Epithelial cell of proximal tubule (primary cell): ENCODE measurements around the gene SFI1. TPM values are rescaled to one million over a fixed set of nuclear protein-coding genes. Genes with fewer than 3 reads are reported as not detected.
"Not testable (repeated sequence)": the region's sequence is repeated elsewhere in the genome, so short reads cannot be mapped to it uniquely, and the experiment has no call there.

Source experiments
- DNase-seq: peaks from one replicate; pipeline ENCODE4 v3.0.0-alpha.2; 2011; ENCODE audit warnings: low read depth
- H3K4me3 ChIP-seq: 2 replicates; pipeline ENCODE4 v1.5.1; 2011; ENCODE audit warnings: low read depth, mild to moderate bottlenecking, low read length
- total RNA-seq: library from RNA; depleted of rRNA; stranded (reverse); fragments of >200 nt; gene quantifications from 2 replicates; pipeline ENCODE4 v1.2.3, GENCODE V29; 2015
- TF ChIP-seq, protein P1 (sequence below): conservative IDR thresholded peaks from 2 replicates; pipeline ENCODE4 v1.5.1; 2012; ENCODE audit warnings: low read depth, mild to moderate bottlenecking, low read length

The SFI1 gene
- total RNA-seq, 1 donor from 2014 or later: 26.0 TPM

DNA sequence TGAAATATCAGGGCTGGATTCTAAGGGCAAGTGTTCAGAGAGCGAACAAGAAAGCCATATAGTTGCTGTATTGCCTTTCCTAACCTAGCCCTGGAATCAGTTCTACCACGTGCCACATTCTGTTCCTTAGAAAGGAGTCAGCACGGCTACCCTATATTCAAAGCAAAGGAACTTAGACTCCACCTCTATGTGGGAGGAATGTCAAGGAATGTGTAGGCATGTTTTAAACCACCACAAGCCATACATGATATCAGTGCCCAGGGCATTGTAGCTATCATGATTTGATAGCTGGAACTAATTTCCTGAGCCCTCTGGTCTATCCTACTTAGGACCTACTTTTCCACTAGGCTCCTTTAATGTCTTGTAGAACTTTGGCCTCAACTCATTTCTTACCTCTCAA is 4.2 kb upstream of the SFI1 start:
- TF ChIP-seq, protein P1, sequence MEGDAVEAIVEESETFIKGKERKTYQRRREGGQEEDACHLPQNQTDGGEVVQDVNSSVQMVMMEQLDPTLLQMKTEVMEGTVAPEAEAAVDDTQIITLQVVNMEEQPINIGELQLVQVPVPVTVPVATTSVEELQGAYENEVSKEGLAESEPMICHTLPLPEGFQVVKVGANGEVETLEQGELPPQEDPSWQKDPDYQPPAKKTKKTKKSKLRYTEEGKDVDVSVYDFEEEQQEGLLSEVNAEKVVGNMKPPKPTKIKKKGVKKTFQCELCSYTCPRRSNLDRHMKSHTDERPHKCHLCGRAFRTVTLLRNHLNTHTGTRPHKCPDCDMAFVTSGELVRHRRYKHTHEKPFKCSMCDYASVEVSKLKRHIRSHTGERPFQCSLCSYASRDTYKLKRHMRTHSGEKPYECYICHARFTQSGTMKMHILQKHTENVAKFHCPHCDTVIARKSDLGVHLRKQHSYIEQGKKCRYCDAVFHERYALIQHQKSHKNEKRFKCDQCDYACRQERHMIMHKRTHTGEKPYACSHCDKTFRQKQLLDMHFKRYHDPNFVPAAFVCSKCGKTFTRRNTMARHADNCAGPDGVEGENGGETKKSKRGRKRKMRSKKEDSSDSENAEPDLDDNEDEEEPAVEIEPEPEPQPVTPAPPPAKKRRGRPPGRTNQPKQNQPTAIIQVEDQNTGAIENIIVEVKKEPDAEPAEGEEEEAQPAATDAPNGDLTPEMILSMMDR: no peak
- no peak overlapping the region for H3K4me3 ChIP-seq
- no peak for DNase-seq

DNA sequence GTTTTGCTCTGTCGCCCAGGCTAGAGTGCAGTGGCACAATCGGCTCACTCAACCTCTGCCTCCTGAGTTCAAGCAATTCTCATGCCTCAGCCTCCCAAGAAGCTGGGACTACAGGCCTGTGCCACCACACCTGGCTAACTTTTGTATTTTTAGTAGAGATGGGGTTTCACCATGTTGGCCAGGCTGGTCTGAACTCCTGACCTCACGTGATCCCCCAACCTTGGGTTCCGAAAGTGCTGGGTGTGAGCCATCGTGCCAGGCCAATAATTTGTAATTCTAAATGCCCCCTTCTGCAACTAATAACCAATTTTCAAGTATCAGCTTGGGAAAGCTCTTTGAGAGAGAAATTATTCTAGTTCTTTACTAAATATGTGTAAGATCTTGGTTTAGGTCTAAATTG is 3.0 kb upstream of the SFI1 start:
- H3K4me3 ChIP-seq, DNase-seq: not testable (repeated sequence)

DNA sequence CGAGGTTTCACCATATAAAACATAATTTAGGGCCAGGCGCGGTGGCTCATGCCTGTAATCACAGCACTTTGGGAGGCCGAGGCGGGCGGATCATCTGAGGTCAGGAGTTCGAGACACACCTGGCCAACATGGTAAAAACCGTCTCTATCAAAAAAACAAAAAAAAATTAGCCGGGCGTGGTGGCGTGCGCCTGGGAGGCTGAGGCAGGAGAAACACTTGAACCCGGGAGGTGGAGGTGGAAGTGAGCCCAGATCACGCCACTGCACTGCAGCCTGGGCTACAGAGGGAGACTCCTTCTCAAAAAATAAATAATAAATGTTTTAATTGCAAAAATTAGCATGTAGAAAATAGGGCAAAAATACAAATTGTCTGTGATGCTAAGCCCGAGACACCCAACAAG is 993 bp upstream of the SFI1 start:
- peak overlapping the region; percentile 95 for H3K4me3 ChIP-seq
- no peak for DNase-seq
- TF ChIP-seq, protein P1: no peak

DNA sequence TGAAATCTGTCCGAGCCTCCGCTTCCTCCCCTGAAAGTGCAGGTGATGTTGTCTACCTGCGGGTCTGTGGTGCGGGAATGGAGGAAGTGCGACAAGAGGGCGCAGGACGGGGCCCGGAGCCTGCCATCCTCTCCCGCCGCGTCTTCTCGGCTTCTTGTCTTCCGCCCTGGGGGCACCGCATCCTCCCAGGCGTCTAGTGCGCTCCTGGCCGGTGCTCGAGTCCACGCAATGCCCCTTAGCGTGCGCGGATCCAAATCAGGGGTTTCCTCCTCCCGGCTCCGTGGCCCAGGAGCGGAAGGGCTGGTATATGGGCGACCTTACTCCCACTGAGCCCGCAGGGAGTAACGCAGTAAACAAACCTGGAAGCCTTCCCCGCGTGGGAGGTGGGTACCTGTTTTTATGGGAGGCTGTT is 405 bp downstream of the SFI1 start:
- TF ChIP-seq, protein P1: no peak
- no peak for DNase-seq
- H3K4me3 ChIP-seq: peak overlapping the region; percentile 95

DNA sequence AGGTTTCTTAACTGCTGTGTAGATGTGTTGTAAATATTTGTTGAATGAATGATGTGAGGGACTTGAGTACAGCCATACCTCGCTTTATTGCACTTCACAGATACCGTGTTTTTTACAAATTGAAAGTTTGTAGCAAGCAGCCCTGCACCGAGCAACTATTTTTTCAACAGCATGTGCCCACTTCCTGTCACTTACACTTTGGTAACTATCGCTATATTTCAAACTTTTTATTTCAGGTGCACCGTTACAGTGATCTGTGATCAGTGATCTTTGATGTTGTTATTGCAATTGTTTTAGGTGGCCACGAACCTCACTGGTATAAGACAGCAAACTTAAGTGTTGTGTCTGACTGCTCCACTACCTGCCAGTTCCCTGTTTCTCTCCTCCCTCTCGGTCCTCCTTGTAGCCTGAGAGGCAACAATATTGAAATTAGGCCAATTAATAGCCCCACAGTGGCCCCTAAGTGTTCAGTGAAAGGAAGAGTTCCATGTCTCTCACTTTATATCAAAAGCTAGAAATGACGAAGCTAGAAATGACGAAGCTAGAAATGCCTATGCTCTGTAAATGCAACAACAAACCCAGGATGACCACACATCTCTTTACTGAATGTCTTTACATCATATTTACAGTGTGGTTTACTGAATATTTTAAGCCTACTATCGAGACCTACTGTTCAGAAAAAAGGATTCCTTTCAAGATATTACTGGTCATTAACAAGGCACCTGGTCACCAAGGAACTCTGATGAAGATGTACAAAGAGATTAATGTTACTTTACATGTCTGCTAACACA is 1.0 kb downstream of the SFI1 start:
- DNase-seq: no peak
- TF ChIP-seq, protein P1: no peak
- H3K4me3 ChIP-seq: peak overlapping the region; percentile 95

DNA sequence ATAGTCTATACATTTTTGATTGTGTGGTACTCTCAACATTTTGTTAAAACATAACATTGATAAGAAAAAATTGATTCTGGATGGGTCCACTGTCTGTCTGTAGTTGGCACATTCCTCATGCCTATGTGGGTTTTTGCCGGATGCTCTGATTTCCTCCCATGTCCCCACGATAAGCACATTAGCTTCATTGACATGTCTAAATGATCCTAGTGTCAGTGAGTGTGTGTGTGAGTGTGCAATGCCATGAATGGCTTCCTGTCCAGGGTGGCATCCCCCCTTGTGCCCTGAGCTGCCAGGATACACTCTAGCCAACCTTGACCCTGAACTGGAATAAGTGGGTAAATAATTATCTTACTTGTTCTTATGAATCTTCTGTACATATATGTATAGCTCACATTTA is 5.4 kb downstream of the SFI1 start:
- no peak overlapping the region for H3K4me3 ChIP-seq
- TF ChIP-seq, protein P1: no peak
- DNase-seq: no peak

DNA sequence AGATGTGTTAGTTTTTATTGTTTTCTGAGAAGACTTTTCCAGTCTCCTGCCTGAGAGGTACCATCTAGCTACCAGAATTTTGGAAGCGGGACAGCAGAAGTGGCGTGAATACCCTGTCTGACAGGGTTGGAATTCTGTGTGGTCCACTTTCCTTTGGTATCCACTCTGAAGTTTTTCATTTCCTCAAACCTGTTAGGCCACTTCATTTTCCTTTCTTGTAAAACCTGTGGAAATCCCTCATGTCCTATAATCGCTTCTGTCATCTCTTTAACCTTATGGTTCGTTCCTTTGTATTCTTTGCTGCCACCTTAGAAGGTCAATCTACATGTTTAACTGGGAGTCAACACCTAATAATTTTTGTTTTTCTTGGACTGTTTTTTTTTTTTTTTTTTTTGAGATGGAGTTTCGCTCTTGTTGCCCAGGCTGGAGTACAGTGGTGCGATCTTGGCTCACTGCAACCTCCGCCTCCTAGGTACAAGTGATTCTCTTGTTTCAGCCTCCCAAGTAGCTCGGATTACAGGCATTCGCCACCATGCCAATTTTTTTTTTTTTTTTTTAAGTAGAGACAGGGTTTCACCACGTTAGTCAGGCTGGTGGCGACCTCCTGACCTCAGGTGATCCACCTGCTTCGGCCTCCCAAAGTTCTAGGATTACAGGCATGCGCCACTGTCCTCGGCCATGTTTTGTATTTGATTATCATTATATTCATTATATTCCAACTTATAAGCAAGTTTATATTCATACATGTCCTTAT is 7.1 kb downstream of the SFI1 start:
- TF ChIP-seq, protein P1: no peak
- H3K4me3 ChIP-seq: no peak overlapping the region
- no peak for DNase-seq
